Spleen (tissue), 7 donors: ENCODE data around the gene GNRH2.

Experiments used
- CTCF ChIP-seq, 11 experiments: fragments of 200-600 bp in 7 of 11; fragments of 450-650 bp in 4 of 11; sonication (generic) in 4 of 11; IDR thresholded peaks in 8 of 11; conservative IDR thresholded peaks in 3 of 11; 1 replicate in 7 of 11; 2 replicates in 4 of 11; pipeline versions ENCODE4 v1.4.0 to v1.8.0; 2016 to 2021; ENCODE audit warnings: antibody characterized with exemption in 11 of 11, inconsistent platforms in 4 of 11, mild to moderate bottlenecking in 1 of 11
- POLR2A ChIP-seq, 3 donors: fragments of 450-650 bp; IDR thresholded peaks; one replicate each; pipeline ENCODE4 v1.5.1; 2017; ENCODE audit warnings: antibody characterized with exemption in 3 of 3, mild to moderate bottlenecking in 1 of 3
- POLR2AphosphoS5 ChIP-seq, 3 donors: sonication (generic); formaldehyde crosslinking; IDR thresholded peaks; one replicate each; pipeline ENCODE4 v1.5.1; 2017; ENCODE audit warnings: antibody characterized with exemption in 3 of 3
- donor health status: DM: no; HTN: no; CAD: no; lungs with moderate emphysema.
- donor health status: DM: no; HTN: no; CAD: no.
- donor health status: DM: no; HTN: no; CAD: no.

GRCh38 chr20:3094848-3095629, 51.6 kb downstream of the GNRH2 start:
- TF ChIP-seq CTCF (IDR thresholded peaks at IDR 0.05 in 8 of 11, conservative IDR thresholded peaks at IDR 0.05 in 3 of 11) = no peak
- TF ChIP-seq POLR2A (IDR thresholded peaks at IDR 0.05) = no peak
- no peak for TF ChIP-seq POLR2AphosphoS5 (IDR thresholded peaks at IDR 0.05)
